K562 (cell line): Measurements from ENCODE around the gene MED29. TPM values are rescaled to one million over a fixed set of nuclear protein-coding genes. Genes with fewer than 3 reads are reported as not detected.

Experiments used
- ATAC-seq: fragments of 200-7000 bp; cut with Tn5 transposase; 3 replicates; pipeline ENCODE4 v1.9.1; 2020; ENCODE audit warnings: moderate library complexity
- BruUV-seq: library from RNA; stranded (reverse); fragments of 400-500 nt; replicated peaks from 2 replicates; lab custom pipeline; 2021; lab: Mats Ljungman, UMichigan
- CTCF ChIA-PET: fragments of 300-600 bp; formaldehyde crosslinking; extraction: SDS; loops from one replicate; lab custom pipeline; 2021; ENCODE audit warnings: low intra/inter-chr PET ratio; lab: Yijun Ruan, JAX
- POLR2A ChIA-PET: fragments of 300-600, 350-650 bp; sonication (Branson Sonifier 250); formaldehyde crosslinking; extraction: SDS; loops from one replicate; lab custom pipeline; 2021; ENCODE audit warnings: antibody characterized with exemption, inconsistent platforms; lab: Yijun Ruan, JAX
- DNase-seq, 4 experiments: peaks; one replicate each; pipeline versions ENCODE4 v3.0.0 to v3.0.0-alpha.2; 2011 to 2018; ENCODE audit warnings: low spot score in 3 of 4, mixed read lengths in 3 of 4; ENCODE audit errors: extremely low read depth in 1 of 4
- FAIRE-seq: peaks from 2 replicates; lab custom pipeline; 2011; peaks lifted over from hg19 to GRCh38; lab: Jason Lieb, UNC
- H2AFZ ChIP-seq: 2 replicates; pipeline ENCODE4 v1.6.0; 2011; ENCODE audit warnings: low read depth, low read length, control low read depth, inconsistent platforms
- H3K27ac ChIP-seq: fragments of 200-600 bp; 3 replicates; pipeline ENCODE4 v1.8.0; 2011; ENCODE audit warnings: low read depth, mild to moderate bottlenecking, control low read depth, inconsistent platforms, low read length, moderate library complexity, mixed read lengths; ENCODE audit errors: extremely low read depth
- H3K27me3 ChIP-seq, 2 experiments: fragments of 300-600 bp in 1 of 2; 2 replicates in 1 of 2; 3 replicates in 1 of 2; pipeline versions ENCODE4 v1.6.0 to v1.8.0; 2011; ENCODE audit warnings: inconsistent platforms in 2 of 2, low read length in 2 of 2, mild to moderate bottlenecking in 1 of 2, mixed read lengths in 1 of 2, moderate library complexity in 1 of 2; ENCODE audit not compliant: control insufficient read depth in 2 of 2, insufficient read depth in 2 of 2
- H3K36me3 ChIP-seq: fragments of 300-600 bp; 3 replicates; pipeline ENCODE4 v1.8.0; 2011; ENCODE audit warnings: mild to moderate bottlenecking, low read length, inconsistent platforms; ENCODE audit not compliant: control insufficient read depth, insufficient read depth
- H3K4me1 ChIP-seq, 2 experiments: fragments of 200-600 bp in 1 of 2; replicated peaks in 1 of 2; 2 replicates in 1 of 2; 3 replicates in 1 of 2; pipeline versions ENCODE4 v1.5.1 to v1.8.0; 2011; ENCODE audit warnings: inconsistent platforms in 2 of 2, low read length in 2 of 2, mild to moderate bottlenecking in 1 of 2, mixed read lengths in 1 of 2, moderate library complexity in 1 of 2; ENCODE audit not compliant: control insufficient read depth in 2 of 2, insufficient read depth in 2 of 2
- H3K4me2 ChIP-seq: 2 replicates; pipeline ENCODE4 v1.6.1; 2011; ENCODE audit warnings: low read length, control low read depth, inconsistent platforms, mixed read lengths; ENCODE audit not compliant: insufficient read depth
- H3K4me3 ChIP-seq: fragments of 200-600 bp; sonication (generic), shearing (Covaris generic); 2 replicates; pipeline ENCODE4 v1.5.1; 2016; ENCODE audit warnings: control low read depth, inconsistent platforms
- H3K79me2 ChIP-seq: fragments of 200-600 bp; 3 replicates; pipeline ENCODE4 v1.8.0; 2011; ENCODE audit warnings: low read length, inconsistent platforms; ENCODE audit not compliant: control insufficient read depth, insufficient read depth
- H3K9ac ChIP-seq, 2 experiments: 2 replicates each; pipeline versions ENCODE4 v1.6.0 to v1.6.1; 2011; ENCODE audit warnings: low read depth in 2 of 2, low read length in 2 of 2, control low read depth in 1 of 2, inconsistent platforms in 1 of 2, mild to moderate bottlenecking in 1 of 2, mixed read lengths in 1 of 2; ENCODE audit not compliant: insufficient read depth in 1 of 2
- H3K9me1 ChIP-seq: one replicate; pipeline ENCODE4 v1.6.0; 2011; ENCODE audit warnings: inconsistent platforms, mild to moderate bottlenecking, low read length, moderate library complexity; ENCODE audit not compliant: control insufficient read depth, insufficient read depth
- H3K9me3 ChIP-seq: replicated peaks from 2 replicates; pipeline ENCODE4 v1.5.1; 2011; ENCODE audit warnings: low read depth, low read length, inconsistent platforms; ENCODE audit not compliant: control insufficient read depth, insufficient read depth
- H4K20me1 ChIP-seq: replicated peaks from 2 replicates; pipeline ENCODE4 v1.6.1; 2011; ENCODE audit warnings: low read length, inconsistent platforms, mixed read lengths; ENCODE audit not compliant: control insufficient read depth, insufficient read depth
- CCAR2 ChIP-seq: fragments of 200-400 bp; formaldehyde crosslinking; IDR thresholded peaks from 2 replicates; pipeline ENCODE4 v1.6.1; 2017; ENCODE audit warnings: mild to moderate bottlenecking, low read depth, low read length
- EP400 ChIP-seq: fragments of 450-650 bp; IDR thresholded peaks from 2 replicates; pipeline ENCODE4 v1.6.1; 2017; ENCODE audit warnings: antibody characterized with exemption, mild to moderate bottlenecking, moderate library complexity
- PHB2 ChIP-seq: fragments of 450-650 bp; IDR thresholded peaks from 2 replicates; pipeline ENCODE4 v1.6.1; 2017; ENCODE audit warnings: low read depth
- ZNF449 ChIP-seq: fragments of 250-450 bp; sonication (Bioruptor Pico); IDR thresholded peaks from 2 replicates; pipeline ENCODE4 v1.8.0; 2022; ENCODE audit warnings: moderate library complexity, mild to moderate bottlenecking, inconsistent platforms
- in situ Hi-C: fragments of 300-500 bp; cut with MboI; formaldehyde crosslinking; loops from 4 replicates; pipeline ENCODE4 v1.15.0; 2018; ENCODE audit warnings: inconsistent platforms, mixed read lengths
- intact Hi-C: fragments of 100-400 bp; cut with micrococcal nuclease; formaldehyde crosslinking; loops from 2 replicates; pipeline ENCODE4 v1.14.2; 2022
- polyA plus RNA-seq, 8 experiments: library from polyadenylated mRNA; depleted of rRNA in 4 of 8; stranded (reverse) in 5 of 8; unstranded in 3 of 8; fragments of >200 nt; fragmentation: Nextera tagmentation in 2 of 8; fragmentation: Illumina TruSeq in 1 of 8; extraction: Ambion mirVana in 2 of 8; extraction: Trizol in 1 of 8; gene quantifications; 2 replicates each; pipeline versions ENCODE4 v1.2.1 to v1.2.3, GENCODE V29; 2011 to 2014; ENCODE audit warnings: inconsistent platforms in 1 of 8, missing spikeins in 1 of 8
- total RNA-seq, 7 experiments: library from RNA; depleted of rRNA in 6 of 7; stranded (reverse); fragments of >200 nt in 6 of 7; fragmentation: Illumina TruSeq in 2 of 7; extraction: Trizol in 2 of 7; gene quantifications; 2 replicates each; pipeline versions ENCODE4 v1.2.1 to v1.2.3, GENCODE V29; 2011 to 2021; ENCODE audit warnings: low replicate concordance in 1 of 7

The MED29 gene
- total and polyA plus RNA-seq, 9 of the 15 experiments (the other 6 are each of a cell fraction or from before 2014, with no cell fraction given), result 1.8 to 22.6 (median 12.4) TPM

- Histone ChIP-seq H3K4me1 (peaks cover 2 to 10% of the 10 kb centered on the region in 2 experiments; a peak in 3 of 5 replicates), H3K9me3 (no peaks in the 10 kb centered on the region), H4K20me1 (peaks cover 1% of the 10 kb centered on the region; the same call in 1 of the 2 replicates), H3K4me2 (no peak overlapping the region), H3K27me3 (no peaks in the 10 kb centered on the region), H3K9ac (no peak overlapping the region), H3K36me3 (peaks cover 92% of the 10 kb centered on the region), H3K27ac (no peak overlapping the region), H2AFZ (no peak overlapping the region), H3K9me1 (peaks cover 6% of the 10 kb centered on the region), H3K4me3 (no peak overlapping the region), H3K79me2 (no peaks in the 10 kb centered on the region)
- CTCF ChIA-PET, result no interaction called here
- DNase-seq (no peak), ATAC-seq (no peak), FAIRE-seq (no peak)
- intact Hi-C loops (no loop called here), in situ Hi-C loops (no loop called here)
- POLR2A ChIA-PET, result interaction anchor here (0.9 to 1.0 kb wide), 4 partner anchors 15 to 105 kb away, joined by 3 to 4 read pairs (median 3); partner anchors contain the start of genes MED29, PAF1, RPS16 and TIMM50
- no TSS peak for BruUV-seq
- TF ChIP-seq ZNF449 (no peak), PHB2 (no peak), EP400 (no peak), CCAR2 (no peak)
Observed at GRCh38 chr19:39375929-39376328, 15.2 kb upstream of the MED29 start.
